TTC549 (cell line): ENCODE results near the gene ARMC2.
"Not testable (repeated sequence)": the region's sequence is repeated elsewhere in the genome, so short reads cannot be mapped to it uniquely, and the experiment has no call there.

ENCODE experiments used
- FAIRE-seq: peaks from 2 replicates; lab custom pipeline; 2012; peaks lifted over from hg19 to GRCh38; lab: Jason Lieb, UNC

The ARMC2 gene

GRCh38 chr6:108872141-108872557 is 23.9 kb downstream of the ARMC2 start:
- no peak for FAIRE-seq

DNA sequence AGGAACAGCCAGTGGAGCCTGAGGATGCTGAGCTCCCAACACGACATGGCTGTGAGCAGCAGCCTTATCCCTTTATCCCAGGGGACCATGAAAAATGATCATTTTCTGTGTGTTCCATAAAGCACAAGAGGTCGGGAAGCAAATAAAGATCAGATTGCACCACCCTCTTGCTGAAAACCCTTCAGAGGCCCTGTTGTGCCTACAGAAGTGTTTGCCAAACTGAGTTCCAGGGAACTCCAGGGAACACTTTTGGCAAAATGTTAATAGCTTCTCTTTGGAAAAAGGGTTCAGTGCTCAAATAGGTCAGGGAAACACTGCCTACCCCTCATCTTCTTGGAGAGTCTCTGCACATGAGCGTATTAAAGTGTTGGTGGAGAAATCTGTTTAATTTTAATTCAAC is 24.4 kb downstream of the ARMC2 start:
- no peak for FAIRE-seq

DNA sequence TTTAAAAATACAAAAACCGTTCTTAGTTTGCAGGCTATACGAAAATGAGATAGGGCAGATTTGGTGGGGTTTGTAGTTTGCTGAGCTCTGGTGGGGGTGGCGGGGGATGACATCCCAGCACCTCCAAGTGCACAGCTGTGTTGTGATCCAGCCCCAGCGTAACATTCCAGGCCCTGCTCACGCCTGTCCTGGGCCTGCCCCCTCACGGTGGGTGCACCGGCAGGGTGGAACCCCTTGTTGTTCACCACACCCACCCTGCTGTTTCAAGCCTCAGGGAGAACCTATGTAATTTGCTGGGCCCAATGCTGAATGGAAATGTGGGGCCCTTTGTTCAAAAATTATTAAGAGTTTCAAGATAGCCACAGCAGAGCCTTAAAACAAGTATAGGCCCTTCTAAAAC is 25.0 kb downstream of the ARMC2 start:
- FAIRE-seq: no peak

DNA sequence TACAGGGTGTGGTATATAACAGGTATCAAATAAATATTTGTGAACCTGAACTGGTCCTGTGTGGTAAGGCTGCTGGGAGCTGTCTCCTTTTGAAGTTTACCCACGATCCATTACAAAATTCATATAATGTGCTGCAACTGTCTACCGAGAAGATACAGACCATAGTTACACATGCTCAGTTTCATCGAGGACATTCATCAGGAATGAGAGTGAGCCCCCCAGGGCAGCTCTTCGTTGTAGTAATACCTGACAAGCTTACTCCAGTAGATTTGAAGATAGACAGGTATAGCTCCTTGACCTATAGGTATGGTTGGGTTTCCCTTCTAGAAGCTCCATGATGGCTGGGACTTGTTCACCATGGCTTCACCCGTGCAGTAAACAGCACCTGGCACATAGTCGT is 25.7 kb downstream of the ARMC2 start:
- no peak for FAIRE-seq

DNA sequence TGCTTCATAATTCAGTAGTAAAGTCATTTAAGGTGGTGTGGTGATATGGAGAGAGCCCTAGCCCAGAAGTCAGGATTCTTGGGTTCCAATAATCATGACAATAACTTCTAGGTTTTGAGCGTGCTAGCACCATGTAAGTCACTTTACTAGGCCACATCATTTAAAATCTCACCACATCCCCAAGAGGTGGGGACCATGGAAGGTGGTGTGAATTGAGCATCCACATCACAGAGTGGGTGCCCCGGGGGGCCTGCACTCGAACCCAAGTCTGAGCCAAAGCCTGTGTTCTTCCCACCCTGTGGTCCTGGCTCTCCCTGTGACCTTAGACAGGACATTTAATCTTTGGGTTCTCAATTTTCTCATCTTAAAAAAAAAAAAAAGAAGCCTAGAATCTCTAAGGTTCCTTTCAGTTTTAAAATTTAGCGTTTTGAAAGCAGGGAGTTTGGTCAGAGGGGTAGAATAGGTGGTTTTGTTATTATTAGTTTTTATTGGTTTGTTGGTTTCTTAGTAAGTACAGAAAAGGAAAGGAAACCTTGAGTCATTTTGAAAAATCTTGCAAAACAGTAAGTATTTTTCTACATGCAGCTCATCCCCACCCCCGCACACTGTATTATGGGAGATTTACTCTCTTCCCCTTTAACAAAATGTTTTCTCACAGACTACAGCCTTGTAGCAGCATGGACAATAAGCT is 26.4 kb downstream of the ARMC2 start:
- FAIRE-seq: no peak

GRCh38 chr6:108875161-108875555 is 26.9 kb downstream of the ARMC2 start:
- no peak for FAIRE-seq

- FAIRE-seq: no peak
Observed at GRCh38 chr6:108877046-108877751, 29.0 kb downstream of the ARMC2 start.

DNA sequence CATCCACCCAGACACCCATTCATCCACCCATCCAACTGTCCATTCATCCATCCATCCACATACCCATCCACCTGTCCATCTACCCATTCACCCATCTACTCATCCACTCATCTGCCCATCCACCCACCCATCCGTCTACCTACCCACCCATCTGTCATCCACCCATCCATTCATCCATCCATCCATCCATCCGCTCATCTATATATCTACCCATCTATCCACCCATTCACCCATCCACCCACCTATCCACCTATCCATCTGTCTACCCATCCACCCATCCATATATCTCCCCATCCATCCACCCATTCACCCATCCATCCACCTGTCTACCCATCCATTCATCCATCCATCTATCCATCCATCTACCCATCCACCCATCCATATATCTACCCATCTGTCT is 30.7 kb downstream of the ARMC2 start:
- no peak for FAIRE-seq

- FAIRE-seq: no peak
Observed at GRCh38 chr6:108883172-108883571, 35.0 kb downstream of the ARMC2 start.

- no peak for FAIRE-seq
Observed at GRCh38 chr6:108884211-108885059, 36.2 kb downstream of the ARMC2 start.

DNA sequence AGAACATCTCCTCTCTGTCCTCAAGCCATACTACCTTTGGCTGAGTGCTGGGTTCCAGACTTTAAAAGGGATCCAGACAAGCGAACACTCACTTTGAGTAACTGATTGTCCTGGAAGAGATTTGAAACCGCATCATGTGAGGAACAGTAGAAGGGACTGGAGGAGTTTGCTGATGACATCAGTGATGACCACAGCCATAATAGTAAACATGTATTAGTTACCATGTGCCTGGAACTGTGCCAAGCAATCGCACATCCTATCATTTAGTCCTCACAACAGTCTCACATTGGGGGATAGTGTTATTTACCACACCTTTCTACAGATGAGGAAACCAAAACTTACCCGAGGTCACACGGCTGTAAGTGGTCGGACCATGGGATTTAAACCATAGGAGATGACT is 39.8 kb downstream of the ARMC2 start:
- no peak for FAIRE-seq

GRCh38 chr6:108888745-108889144 is 40.5 kb downstream of the ARMC2 start:
- no peak for FAIRE-seq

DNA sequence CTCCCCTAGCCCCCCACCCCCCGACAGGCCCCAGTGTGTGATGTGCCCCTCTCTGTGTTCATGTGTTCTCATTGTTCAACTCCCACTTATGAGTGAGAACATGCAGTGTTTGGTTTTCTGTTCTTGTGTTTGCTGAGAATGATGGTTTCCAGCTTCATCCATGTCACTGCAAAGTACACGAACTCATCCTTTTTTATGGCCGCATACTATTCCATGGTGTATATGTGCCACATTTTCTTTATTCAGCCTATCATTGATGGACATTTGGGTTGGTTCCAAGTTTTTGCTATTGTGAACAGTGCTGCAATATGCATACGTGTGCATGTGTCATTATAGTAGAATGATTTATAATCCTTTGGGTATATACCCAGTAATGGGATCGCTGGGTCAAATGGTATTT is 42.7 kb downstream of the ARMC2 start:
- FAIRE-seq: not testable (repeated sequence)

GRCh38 chr6:108895571-108895970 is 47.3 kb downstream of the ARMC2 start:
- FAIRE-seq: no peak

GRCh38 chr6:108896111-108896661 is 48.0 kb downstream of the ARMC2 start:
- no peak for FAIRE-seq

GRCh38 chr6:108897371-108897770 is 49.1 kb downstream of the ARMC2 start:
- FAIRE-seq: no peak

- no peak for FAIRE-seq
Observed at GRCh38 chr6:108902382-108902792, 54.2 kb downstream of the ARMC2 start.

GRCh38 chr6:108903796-108904195 is 55.6 kb downstream of the ARMC2 start:
- FAIRE-seq: no peak

DNA sequence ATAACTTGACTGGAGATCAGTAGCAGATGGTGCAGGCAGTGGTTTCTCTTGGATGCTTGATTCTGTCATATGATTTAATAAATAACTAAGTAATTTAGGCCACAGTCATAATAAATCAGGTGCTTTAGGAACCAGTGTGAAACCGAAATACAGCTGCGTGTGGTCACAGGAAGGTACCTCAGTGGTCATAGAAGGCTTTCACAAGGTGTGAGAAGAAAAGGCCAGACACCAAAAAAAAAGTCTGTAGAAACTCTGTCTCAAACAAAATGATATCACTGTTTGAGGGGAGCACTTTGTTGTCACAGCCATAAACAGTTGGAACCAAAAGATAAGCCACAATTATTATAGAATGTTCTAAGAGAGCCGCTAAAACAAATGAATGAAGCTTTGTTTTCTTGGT is 56.5 kb downstream of the ARMC2 start:
- no peak for FAIRE-seq

DNA sequence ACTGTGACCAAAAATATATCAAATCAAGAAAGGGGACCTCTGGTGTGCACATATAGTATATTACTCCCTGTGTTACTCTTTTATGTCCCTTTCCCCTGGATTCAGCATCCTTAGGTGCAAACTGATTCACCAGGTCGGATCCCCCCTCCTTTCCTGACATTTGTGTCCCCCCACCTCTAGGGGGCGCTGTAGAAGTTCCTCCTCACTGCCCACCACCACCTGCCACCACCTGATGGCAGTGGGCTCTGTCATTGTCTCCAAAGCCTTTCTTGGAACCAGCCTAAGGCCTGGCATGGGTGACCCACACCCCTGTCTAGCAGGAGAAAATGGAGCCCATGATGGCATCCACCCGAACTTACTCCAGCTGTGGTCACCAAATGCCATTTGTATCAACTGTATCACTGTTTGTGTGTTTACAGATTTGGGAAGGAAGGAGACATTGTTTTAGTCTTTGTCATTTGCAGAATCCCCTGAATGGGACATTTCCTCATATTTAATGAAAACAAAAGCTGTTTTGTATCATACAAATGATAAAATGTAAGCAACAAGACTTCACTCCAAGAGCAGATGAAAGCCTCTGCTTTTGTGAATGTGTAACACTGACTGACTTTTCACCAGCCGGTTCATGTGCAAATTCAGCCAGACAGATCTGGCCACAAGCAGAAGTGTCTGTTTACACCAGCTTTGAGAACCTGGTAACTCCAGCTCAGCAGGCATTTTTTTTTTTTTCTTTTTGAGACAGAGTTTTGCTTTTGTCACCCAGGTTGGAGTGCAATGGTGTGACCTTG is 66.2 kb downstream of the ARMC2 start:
- no peak for FAIRE-seq

DNA sequence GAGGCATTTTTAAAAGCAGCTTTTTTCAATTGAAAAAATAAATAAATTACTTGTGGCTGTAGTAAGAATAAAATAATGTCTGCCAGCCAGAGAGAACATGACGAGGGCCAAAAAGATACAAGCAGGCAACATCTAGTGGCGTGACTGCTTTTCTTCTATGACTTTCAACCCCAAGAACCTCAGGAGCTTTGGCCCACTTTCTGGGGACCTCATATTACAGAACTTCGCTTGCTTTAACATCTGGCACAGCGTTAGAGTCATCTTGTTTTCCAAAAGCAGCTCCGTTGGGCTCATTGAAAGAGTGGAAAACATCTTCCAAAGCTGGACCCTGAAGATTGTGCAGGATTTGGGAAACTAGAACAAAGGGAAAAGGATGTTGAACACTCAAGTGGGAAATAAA is 67.0 kb downstream of the ARMC2 start:
- FAIRE-seq: no peak
